IgD-negative memory B cell (primary cell): ENCODE data around the gene OLIG2. TPM values are rescaled to one million over a fixed set of nuclear protein-coding genes. Genes with fewer than 3 reads are reported as not detected.

Experiments
- H3K27ac Mint-ChIP-seq, 3 donors: one replicate each; pipeline ENCODE4 v1.8.0; 2020 to 2022; ENCODE audit warnings: mild to moderate bottlenecking in 3 of 3, mixed read lengths in 3 of 3, moderate library complexity in 1 of 3
- H3K27me3 Mint-ChIP-seq: one replicate; pipeline ENCODE4 v1.8.0; 2021; ENCODE audit warnings: mixed read lengths
- H3K36me3 Mint-ChIP-seq: one replicate; pipeline ENCODE4 v1.8.0; 2020; ENCODE audit warnings: mild to moderate bottlenecking, mixed read lengths
- H3K4me1 Mint-ChIP-seq, 3 donors: one replicate each; pipeline ENCODE4 v1.8.0; 2020 to 2022; ENCODE audit warnings: mixed read lengths in 3 of 3, mild to moderate bottlenecking in 1 of 3
- H3K4me3 Mint-ChIP-seq, 4 donors: one replicate each; pipeline ENCODE4 v1.8.0; 2020 to 2022; ENCODE audit warnings: mild to moderate bottlenecking in 4 of 4, mixed read lengths in 4 of 4, moderate library complexity in 3 of 4
- H3K9me3 Mint-ChIP-seq, 3 donors: one replicate each; pipeline ENCODE4 v1.8.0; 2020 to 2021; ENCODE audit warnings: mixed read lengths in 3 of 3, mild to moderate bottlenecking in 1 of 3
- polyA plus RNA-seq: library from polyadenylated mRNA; unstranded; fragments of 300-500 nt; fragmentation: Illumina TruSeq; gene quantifications from one replicate; pipeline ENCODE4 v1.2.3, GENCODE V29; 2021

OLIG2 gene
- polyA plus RNA-seq, 1 donor from 2014 or later = not detected

DNA sequence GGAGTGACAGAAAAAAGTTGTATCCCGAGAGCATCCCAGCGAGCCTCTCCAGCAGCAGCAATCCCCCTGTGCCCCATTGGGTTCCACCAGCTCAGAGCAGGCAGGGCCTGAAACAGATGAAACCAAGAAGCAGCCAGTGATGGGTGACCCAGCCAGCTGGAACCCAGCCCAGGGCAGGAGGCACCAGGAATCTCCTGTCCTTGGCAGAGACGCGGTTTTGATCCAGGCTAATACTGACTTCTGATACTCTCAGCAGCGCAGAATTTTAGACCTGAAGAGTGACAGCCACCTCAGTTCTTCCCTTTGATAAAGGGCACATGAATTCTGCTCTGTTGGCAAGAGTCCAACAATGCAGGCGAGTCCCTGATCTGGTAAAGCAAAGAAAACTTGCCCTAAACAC lies 32.8 kb downstream of the OLIG2 start:
- H3K4me3 Mint-ChIP-seq = no peak overlapping the region
- no peaks in the 10 kb centered on the region for H3K36me3 Mint-ChIP-seq
- H3K27ac Mint-ChIP-seq = no peak overlapping the region
- no peaks in the 10 kb centered on the region for H3K4me1 Mint-ChIP-seq
- H3K27me3 Mint-ChIP-seq = peaks cover 29% of the 10 kb centered on the region
- H3K9me3 Mint-ChIP-seq = no peaks in the 10 kb centered on the region

DNA sequence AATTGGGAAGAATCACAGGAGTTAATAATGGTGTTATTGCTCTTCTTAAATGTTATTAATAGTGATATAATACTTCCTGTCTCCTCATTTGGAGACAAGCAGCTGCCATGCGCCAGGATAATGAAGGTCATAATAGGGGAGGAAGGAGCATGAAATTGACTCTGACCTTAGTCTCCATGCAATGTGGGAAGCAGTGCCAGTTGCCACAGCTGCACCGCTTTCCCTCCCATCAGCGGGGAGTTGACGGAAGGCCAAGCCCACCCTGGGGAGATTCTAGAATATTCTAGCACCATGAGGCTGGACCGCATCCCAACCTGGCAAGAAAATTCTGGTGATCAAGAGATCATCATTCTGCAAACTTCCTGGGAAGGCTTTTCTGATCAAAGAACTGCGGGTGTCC lies 33.2 kb downstream of the OLIG2 start:
- Mint-ChIP-seq H3K27ac (no peak overlapping the region), H3K36me3 (no peaks in the 10 kb centered on the region), H3K27me3 (peaks cover 26% of the 10 kb centered on the region), H3K4me1 (no peaks in the 10 kb centered on the region), H3K4me3 (no peak overlapping the region), H3K9me3 (no peaks in the 10 kb centered on the region)

DNA sequence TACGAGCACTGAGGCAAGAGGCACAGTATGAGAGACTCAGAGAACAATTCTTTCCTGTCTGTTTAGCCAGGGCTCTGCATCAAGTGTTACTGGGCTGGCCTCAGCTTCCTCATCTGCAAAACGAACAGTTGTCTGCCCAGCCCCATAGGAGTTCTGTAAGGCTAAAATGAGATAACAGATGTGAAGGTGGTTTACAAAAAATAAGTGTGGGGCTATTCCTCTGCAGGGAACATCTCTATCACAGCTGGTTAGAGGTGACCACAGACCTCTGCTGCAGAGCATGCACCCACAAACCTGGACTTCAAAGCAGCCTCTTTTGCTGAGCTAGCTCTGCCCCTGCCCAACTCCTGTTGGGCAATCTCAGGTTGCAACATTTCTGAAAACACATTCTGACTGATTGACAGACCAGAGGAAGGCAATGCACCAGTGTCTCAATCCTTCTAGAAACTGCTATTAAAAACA lies 33.7 kb downstream of the OLIG2 start:
- Mint-ChIP-seq H3K4me3 (no peak overlapping the region), H3K4me1 (no peaks in the 10 kb centered on the region), H3K27ac (no peak overlapping the region), H3K36me3 (no peaks in the 10 kb centered on the region), H3K9me3 (no peaks in the 10 kb centered on the region), H3K27me3 (peaks cover 24% of the 10 kb centered on the region)

DNA sequence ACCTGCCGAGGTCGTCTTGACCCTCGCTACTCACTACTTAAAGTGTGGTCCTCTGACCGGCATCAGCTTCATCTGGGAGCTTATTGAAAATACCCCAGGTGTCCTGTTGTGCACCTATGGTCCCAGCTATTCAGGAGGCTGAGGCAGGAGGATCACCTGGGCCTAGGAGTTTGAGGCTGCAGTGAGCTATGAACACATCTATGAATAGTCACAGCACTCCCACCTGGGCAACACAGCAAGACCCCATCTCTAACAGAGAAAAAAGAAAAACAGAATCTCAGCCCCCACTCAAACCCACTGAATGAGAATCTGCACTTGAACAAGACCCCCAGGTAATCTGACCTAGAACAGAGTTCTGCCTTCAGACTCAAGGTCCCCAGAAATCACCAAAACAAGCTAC lies 35.5 kb downstream of the OLIG2 start:
- no peaks in the 10 kb centered on the region for H3K36me3 Mint-ChIP-seq
- H3K27ac Mint-ChIP-seq = no peak overlapping the region
- H3K9me3 Mint-ChIP-seq = no peaks in the 10 kb centered on the region
- H3K27me3 Mint-ChIP-seq = peaks cover 26% of the 10 kb centered on the region
- H3K4me3 Mint-ChIP-seq = no peak overlapping the region
- H3K4me1 Mint-ChIP-seq = no peaks in the 10 kb centered on the region

DNA sequence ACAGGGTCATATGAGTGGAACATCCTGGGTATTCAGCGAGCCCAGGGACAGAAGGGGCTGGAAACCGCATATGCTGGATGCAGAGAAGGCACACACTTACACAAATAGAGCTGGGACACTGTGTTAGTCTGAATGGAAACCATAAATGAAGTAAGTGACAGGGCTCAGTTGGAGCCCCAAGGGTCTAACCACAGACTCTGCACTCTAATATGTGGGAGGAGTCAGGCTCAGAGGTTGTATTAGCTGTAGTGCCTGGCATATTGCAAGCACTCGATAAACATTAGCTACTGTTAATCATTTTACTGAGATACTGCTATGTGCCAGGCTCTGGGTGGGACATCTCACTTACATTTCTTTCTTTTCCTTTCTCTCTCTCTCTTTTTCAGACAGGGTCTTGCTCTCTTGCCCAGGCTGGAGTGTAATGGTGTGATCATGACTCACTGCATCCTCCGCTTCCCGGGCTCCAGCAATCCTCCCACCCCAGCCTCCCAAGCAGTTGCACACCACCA lies 37.7 kb downstream of the OLIG2 start:
- H3K27me3 Mint-ChIP-seq = peaks cover 35% of the 10 kb centered on the region
- H3K36me3 Mint-ChIP-seq = no peaks in the 10 kb centered on the region
- H3K9me3 Mint-ChIP-seq = no peaks in the 10 kb centered on the region
- no peak overlapping the region for H3K4me3 Mint-ChIP-seq
- H3K27ac Mint-ChIP-seq = no peak overlapping the region
- no peaks in the 10 kb centered on the region for H3K4me1 Mint-ChIP-seq

DNA sequence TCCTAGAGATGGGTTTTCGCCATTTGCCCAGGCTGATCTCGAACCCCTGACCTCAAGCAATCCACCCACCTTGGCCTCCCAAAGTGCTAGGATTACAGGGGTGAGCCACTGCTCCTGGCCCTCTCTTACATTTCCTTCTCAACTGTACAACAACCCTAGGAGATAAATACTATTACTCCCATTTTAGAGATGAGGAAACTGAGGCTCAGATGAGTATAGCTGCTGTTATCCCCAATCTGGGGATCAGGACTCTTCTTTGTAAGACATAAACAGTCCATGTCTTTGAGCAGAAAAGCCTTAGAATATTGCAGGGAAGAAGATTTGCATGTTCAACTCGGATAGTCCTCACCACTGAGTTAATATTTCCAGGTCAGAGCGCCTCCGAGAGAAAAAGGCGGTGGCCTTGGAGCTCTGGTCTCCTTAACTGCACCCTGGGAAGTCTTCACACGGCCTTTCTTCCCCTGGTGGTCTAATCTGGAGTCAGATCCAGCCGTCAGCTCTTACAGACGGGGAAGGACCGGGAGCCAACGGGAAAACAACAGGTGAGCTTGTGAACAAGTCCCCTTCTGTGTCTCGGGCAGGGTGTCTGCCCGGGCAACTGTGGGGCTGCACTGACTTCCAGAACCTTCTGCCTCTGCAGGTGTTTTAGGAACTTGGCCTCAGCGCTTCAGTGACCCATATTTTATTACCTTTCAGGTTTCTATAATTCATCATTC lies 38.3 kb downstream of the OLIG2 start:
- no peaks in the 10 kb centered on the region for H3K36me3 Mint-ChIP-seq
- H3K27me3 Mint-ChIP-seq = peaks cover 41% of the 10 kb centered on the region
- H3K4me1 Mint-ChIP-seq = no peaks in the 10 kb centered on the region

DNA sequence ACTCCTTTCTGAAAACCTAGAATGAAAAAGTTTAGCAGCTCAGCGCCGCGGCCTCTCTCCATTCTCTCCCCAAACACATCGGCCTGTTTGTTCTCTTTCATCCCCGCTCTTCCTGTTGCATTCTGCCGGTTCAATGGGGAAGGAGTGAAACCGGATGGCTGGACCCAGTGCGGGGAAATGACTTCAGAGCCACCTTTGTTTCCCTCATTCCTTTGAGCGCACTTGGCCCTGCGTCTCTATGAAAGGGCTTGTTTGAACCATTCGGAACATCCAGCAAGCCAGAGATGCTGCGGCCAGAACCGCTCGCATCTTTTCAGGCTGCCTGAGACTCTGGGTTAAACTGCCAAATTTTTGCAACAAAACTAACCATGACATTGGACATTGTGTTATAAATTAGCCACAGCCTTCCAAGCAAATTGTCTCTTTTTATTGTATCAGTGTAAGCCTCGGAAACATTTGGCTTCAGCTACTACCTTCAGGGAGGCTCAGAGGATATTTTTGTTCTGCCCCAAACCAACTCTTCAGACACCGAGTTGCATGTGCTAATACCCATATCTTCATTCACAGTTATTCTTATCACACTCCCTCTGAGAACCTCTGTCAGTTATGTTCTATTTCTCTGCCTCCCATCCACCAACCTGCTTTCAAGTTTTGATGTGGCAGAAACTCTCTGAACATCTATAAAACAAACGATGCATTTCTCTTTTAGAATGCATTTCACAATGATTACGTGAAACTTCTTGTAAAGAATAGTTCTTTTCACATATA lies 39.1 kb downstream of the OLIG2 start:
- peaks cover 47% of the 10 kb centered on the region for H3K27me3 Mint-ChIP-seq
- no peak overlapping the region for H3K27ac Mint-ChIP-seq
- no peak overlapping the region for H3K4me3 Mint-ChIP-seq
- no peaks in the 10 kb centered on the region for H3K36me3 Mint-ChIP-seq
- H3K9me3 Mint-ChIP-seq = peaks cover 0 to 4% (median 4%) of the 10 kb centered on the region in 3 donors
- H3K4me1 Mint-ChIP-seq = no peaks in the 10 kb centered on the region

More for the DNA sequence above, 38.3 kb downstream of the OLIG2 start:
- Mint-ChIP-seq H3K9me3 (no peaks in the 10 kb centered on the region), H3K27ac (no peak overlapping the region), H3K4me3 (no peak overlapping the region)

DNA sequence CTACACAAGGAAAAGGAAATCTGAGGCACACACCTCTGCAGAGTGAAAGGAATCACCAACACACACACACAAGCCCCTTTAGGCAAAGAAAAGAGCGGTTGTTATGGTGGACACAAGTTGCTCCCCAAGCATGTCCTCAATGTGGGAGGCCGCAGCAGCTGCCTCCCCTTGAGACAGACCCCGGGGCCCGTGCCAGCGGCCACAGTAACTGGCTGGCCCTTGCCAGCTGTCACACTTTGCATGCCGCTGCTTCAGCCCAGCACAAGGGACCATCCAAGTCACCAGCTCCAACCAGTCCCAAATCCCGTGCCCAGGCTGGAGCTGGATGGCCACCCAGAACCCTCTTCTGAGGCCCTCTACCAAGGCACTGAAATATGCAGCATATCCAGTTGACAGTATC lies 41.3 kb downstream of the OLIG2 start:
- no peak overlapping the region for H3K4me3 Mint-ChIP-seq

DNA sequence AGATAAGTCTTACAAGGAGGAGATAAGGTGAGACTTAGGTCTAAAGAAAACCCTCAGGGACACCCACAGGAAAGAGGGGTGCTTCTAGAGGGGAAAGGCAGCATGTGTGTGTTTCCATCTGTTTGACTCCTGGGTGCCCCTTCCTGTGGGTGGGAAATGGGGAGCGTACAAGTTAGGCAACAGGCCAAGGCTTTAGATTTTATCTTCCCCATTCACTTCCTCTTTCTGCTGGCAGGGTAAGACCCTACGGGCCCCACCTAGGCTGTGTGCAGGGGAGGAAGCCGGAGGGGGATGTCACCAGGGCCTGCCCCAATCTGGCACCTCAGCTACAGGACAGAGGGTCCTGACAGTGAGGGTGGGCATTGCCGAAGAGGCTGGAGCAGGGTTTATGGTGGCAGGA lies 41.7 kb downstream of the OLIG2 start:
- Mint-ChIP-seq H3K27me3 (peaks cover 51% of the 10 kb centered on the region), H3K9me3 (peaks cover 0 to 4% (median 4%) of the 10 kb centered on the region in 3 donors), H3K36me3 (no peaks in the 10 kb centered on the region), H3K4me1 (peaks cover 0 to 7% (median 2%) of the 10 kb centered on the region in 3 donors), H3K4me3 (no peak overlapping the region), H3K27ac (no peak overlapping the region)

More for the DNA sequence above, 41.3 kb downstream of the OLIG2 start:
- H3K36me3 Mint-ChIP-seq = no peaks in the 10 kb centered on the region
- peaks cover 47% of the 10 kb centered on the region for H3K27me3 Mint-ChIP-seq
- H3K4me1 Mint-ChIP-seq = peaks cover 0 to 6% (median under 1%) of the 10 kb centered on the region in 3 donors
- H3K9me3 Mint-ChIP-seq = peaks cover 0 to 4% (median 4%) of the 10 kb centered on the region in 3 donors
- no peak overlapping the region for H3K27ac Mint-ChIP-seq

DNA sequence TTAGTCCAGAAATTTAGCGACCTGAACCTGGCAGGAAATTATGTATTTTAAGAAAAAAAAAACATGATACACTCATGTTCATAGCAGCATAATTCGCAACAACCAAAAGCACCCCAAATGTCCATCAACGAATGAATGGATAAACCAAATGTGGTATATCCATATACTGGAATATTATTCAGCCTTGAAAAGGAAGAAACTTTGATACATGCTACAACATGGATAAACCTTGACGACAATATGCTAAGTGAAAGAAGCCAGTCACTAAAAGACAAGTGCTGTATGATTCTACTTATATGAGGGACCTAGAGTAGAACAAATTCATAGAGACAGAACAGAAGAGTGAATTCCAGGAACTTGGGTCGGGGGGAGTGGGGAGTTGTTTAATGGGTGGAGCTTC lies 43.5 kb downstream of the OLIG2 start:
- no peak overlapping the region for H3K27ac Mint-ChIP-seq
- H3K36me3 Mint-ChIP-seq = no peaks in the 10 kb centered on the region
- H3K27me3 Mint-ChIP-seq = peaks cover 57% of the 10 kb centered on the region
- H3K4me3 Mint-ChIP-seq = peak overlapping the region in 3 of 4 donors; percentile 11 to 31 (median 12)
- peaks cover 0 to 4% (median 4%) of the 10 kb centered on the region in 3 donors for H3K9me3 Mint-ChIP-seq
- H3K4me1 Mint-ChIP-seq = peaks cover 2 to 9% (median 4%) of the 10 kb centered on the region in 3 donors

DNA sequence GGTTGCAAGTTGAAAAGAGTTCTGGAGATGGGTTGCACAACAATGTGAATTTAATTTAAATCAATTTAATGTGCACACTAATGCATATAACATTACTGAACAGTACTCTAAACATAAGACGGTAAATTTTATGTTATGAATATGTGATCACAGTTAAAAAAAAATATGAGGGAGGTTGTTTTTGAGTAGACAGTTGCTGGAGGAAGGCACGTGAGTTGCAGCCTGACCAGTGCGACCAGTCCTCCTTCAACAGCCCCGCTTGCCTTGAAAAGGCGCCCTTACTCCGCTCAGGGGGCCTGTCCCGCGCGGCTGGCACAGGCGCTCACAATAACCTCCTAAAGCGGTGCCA lies 43.9 kb downstream of the OLIG2 start:
- Mint-ChIP-seq H3K27ac (no peak overlapping the region), H3K9me3 (peaks cover 0 to 4% (median 4%) of the 10 kb centered on the region in 3 donors), H3K36me3 (no peaks in the 10 kb centered on the region), H3K27me3 (peaks cover 57% of the 10 kb centered on the region), H3K4me3 (peak overlapping the region in 3 of 4 donors; percentile 11 to 31 (median 12)), H3K4me1 (peaks cover 2 to 9% (median 4%) of the 10 kb centered on the region in 3 donors)

DNA sequence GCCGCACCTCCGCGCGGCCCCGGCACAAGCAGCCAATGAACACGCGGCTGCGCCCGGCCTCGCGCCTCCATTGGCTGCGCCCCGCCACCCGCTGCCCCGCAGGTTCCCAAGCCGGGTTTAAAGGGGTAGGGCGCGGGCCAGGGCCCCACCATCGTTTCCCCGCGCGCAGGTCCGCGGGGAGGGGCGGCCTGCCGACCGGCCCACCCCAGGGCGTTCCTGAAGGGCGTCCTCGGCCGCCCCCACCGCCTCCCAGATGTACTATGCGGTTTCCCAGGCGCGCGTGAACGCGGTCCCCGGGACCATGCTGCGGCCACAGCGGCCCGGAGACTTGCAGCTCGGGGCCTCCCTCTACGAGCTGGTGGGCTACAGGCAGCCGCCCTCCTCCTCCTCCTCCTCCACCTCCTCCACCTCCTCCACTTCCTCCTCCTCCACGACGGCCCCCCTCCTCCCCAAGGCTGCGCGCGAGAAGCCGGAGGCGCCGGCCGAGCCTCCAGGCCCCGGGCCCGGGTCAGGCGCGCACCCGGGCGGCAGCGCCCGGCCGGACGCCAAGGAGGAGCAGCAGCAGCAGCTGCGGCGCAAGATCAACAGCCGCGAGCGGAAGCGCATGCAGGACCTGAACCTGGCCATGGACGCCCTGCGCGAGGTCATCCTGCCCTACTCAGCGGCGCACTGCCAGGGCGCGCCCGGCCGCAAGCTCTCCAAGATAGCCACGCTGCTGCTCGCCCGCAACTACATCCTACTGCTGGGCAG lies 44.4 kb downstream of the OLIG2 start, which contains the start of gene OLIG1:
TSS of gene OLIG1 (plus strand) at position 148 of the 750 bp plus-strand sequence. CDS start at position 254, 106 bp downstream.
- H3K27ac Mint-ChIP-seq = no peak within 1 kb of the TSS
- no peaks in the 10 kb centered on the region for H3K36me3 Mint-ChIP-seq
- peaks cover 0 to 4% (median 4%) of the 10 kb centered on the region in 3 donors for H3K9me3 Mint-ChIP-seq
- peak within 1 kb of the TSS in 3 of 4 donors; percentile 12 to 31 (median 17) for H3K4me3 Mint-ChIP-seq
- peaks cover 2 to 9% (median 4%) of the 10 kb centered on the region in 3 donors for H3K4me1 Mint-ChIP-seq
- H3K27me3 Mint-ChIP-seq = peaks cover 58% of the 10 kb centered on the region

DNA sequence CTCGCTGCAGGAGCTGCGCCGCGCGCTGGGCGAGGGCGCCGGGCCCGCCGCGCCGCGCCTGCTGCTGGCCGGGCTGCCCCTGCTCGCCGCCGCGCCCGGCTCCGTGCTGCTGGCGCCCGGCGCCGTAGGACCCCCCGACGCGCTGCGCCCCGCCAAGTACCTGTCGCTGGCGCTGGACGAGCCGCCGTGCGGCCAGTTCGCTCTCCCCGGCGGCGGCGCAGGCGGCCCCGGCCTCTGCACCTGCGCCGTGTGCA lies 44.9 kb downstream of the OLIG2 start:
- Mint-ChIP-seq H3K27ac (no peak overlapping the region), H3K4me1 (peaks cover 2 to 9% (median 4%) of the 10 kb centered on the region in 3 donors), H3K36me3 (no peaks in the 10 kb centered on the region), H3K27me3 (peaks cover 60% of the 10 kb centered on the region), H3K4me3 (no peak overlapping the region), H3K9me3 (peaks cover 0 to 4% (median 4%) of the 10 kb centered on the region in 3 donors)

DNA sequence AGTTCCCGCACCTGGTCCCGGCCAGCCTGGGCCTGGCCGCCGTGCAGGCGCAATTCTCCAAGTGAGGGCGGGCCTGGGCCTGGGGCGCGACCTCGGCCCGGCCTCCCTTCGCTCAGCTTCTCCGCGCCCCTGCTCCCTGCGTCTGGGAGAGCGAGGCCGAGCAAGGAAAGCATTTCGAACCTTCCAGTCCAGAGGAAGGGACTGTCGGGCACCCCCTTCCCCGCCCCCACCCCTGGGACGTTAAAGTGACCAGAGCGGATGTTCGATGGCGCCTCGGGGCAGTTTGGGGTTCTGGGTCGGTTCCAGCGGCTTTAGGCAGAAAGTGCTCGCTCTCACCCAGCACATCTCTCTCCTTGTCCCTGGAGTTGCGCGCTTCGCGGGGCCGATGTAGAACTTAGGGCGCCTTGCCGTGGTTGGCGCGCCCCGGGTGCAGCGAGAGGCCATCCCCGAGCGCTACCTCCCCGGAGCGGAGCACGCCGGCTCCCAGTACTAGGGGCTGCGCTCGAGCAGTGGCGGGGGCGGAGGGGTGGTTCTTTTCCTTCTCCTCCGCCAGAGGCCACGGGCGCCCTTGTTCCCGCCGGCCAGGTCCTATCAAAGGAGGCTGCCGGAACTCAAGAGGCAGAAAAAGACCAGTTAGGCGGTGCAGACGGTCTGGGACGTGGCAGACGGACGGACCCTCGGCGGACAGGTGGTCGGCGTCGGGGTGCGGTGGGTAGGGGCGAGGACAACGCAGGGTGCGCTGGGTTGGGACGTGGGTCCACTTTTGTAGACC lies 45.4 kb downstream of the OLIG2 start:
- H3K4me3 Mint-ChIP-seq = peak overlapping the region; percentile 32 to 75 (median 60)
- H3K36me3 Mint-ChIP-seq = no peaks in the 10 kb centered on the region
- H3K9me3 Mint-ChIP-seq = peaks cover 0 to 4% (median 4%) of the 10 kb centered on the region in 3 donors
- H3K27ac Mint-ChIP-seq = no peak overlapping the region
- H3K4me1 Mint-ChIP-seq = peaks cover 2 to 9% (median 4%) of the 10 kb centered on the region in 3 donors
- H3K27me3 Mint-ChIP-seq = peaks cover 62% of the 10 kb centered on the region
